OCI-LY7 (cell line): ENCODE results near the gene ZFYVE16.

ENCODE experiments used
- EZH2phosphoT487 ChIP-seq: fragments of 200-600 bp; sonication (generic); IDR thresholded peaks from 2 replicates; pipeline ENCODE4 v1.6.1; 2018; ENCODE audit warnings: low read depth, borderline replicate concordance, mild to moderate bottlenecking, mixed run types, antibody characterized with exemption, low read length, moderate library complexity, mixed read lengths
- TF ChIP-seq, protein P1 (sequence below): fragments of 200-600 bp; sonication (generic); conservative IDR thresholded peaks from 2 replicates; pipeline ENCODE4 v1.5.1; 2014; ENCODE audit warnings: mild to moderate bottlenecking, antibody characterized with exemption, low read length, moderate library complexity, mixed read lengths

GRCh38 chr5:80411589-80412219 lies 3.8 kb downstream of the ZFYVE16 start:
- TF ChIP-seq, protein P1, sequence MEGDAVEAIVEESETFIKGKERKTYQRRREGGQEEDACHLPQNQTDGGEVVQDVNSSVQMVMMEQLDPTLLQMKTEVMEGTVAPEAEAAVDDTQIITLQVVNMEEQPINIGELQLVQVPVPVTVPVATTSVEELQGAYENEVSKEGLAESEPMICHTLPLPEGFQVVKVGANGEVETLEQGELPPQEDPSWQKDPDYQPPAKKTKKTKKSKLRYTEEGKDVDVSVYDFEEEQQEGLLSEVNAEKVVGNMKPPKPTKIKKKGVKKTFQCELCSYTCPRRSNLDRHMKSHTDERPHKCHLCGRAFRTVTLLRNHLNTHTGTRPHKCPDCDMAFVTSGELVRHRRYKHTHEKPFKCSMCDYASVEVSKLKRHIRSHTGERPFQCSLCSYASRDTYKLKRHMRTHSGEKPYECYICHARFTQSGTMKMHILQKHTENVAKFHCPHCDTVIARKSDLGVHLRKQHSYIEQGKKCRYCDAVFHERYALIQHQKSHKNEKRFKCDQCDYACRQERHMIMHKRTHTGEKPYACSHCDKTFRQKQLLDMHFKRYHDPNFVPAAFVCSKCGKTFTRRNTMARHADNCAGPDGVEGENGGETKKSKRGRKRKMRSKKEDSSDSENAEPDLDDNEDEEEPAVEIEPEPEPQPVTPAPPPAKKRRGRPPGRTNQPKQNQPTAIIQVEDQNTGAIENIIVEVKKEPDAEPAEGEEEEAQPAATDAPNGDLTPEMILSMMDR, result no peak
- no peak for TF ChIP-seq EZH2phosphoT487
